ENCODE measurements around the gene GYS1.

The GYS1 gene

DNA sequence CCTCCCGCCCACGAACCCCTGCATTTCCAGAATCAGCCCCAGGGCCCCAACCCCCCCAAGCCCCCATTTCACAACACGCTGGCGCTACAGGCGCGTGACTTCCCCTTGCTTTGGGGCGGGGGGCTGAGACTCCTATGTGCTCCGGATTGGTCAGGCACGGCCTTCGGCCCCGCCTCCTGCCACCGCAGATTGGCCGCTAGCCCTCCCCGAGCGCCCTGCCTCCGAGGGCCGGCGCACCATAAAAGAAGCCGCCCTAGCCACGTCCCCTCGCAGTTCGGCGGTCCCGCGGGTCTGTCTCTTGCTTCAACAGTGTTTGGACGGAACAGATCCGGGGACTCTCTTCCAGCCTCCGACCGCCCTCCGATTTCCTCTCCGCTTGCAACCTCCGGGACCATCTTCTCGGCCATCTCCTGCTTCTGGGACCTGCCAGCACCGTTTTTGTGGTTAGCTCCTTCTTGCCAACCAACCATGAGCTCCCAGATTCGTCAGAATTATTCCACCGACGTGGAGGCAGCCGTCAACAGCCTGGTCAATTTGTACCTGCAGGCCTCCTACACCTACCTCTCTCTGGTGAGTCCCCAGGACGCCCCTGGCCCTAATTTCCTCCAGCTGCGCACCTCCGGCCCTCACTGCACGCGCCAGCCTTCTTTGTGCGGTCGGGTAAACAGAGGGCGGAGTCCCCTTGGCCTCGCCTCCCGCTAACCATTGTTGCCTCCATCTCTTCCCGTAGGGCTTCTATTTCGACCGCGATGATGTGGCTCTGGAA, 27.9 kb downstream of the GYS1 start, which contains the start of gene FTL (continued):
- no peak for TF ChIP-seq ZNF292 (tag by site-specific recombination; IDR thresholded peaks at IDR 0.05; ENCODE audit: borderline replicate concordance, low read depth)
- no peak for TF ChIP-seq ZSCAN18 (tag by site-specific recombination; IDR thresholded peaks at IDR 0.05)

GRCh38 chr19:48964205-48965039, 28.7 kb downstream of the GYS1 start:
- TF ChIP-seq ZBTB6 (tag by site-specific recombination; IDR thresholded peaks at IDR 0.05) (peak; percentile 46), ZNF843 (tag by site-specific recombination; IDR thresholded peaks at IDR 0.05) (peak; percentile 26; the same call in 1 of the 2 replicates), ZNF416 (tag by site-specific recombination; IDR thresholded peaks at IDR 0.05) (no peak), IKZF3 (tag by site-specific recombination; IDR thresholded peaks at IDR 0.05) (peak; percentile 71; the same call in 1 of the 2 replicates), ZNF398 (tag by site-specific recombination; IDR thresholded peaks at IDR 0.05) (peak; percentile 14; the same call in 1 of the 2 replicates), ZNF335 (tag by site-specific recombination; conservative IDR thresholded peaks at IDR 0.05) (peak; percentile 95), ZXDB (tag by site-specific recombination; IDR thresholded peaks at IDR 0.05) (peak; percentile 84), GLIS1 (tag by site-specific recombination; IDR thresholded peaks at IDR 0.05) (0 out of 2 replicates have a peak, but pooled peaks have one; percentile 3), ZNF837 (tag by site-specific recombination; IDR thresholded peaks at IDR 0.05) (no peak), ZNF350 (tag by site-specific recombination; IDR thresholded peaks at IDR 0.05) (no peak), GLIS2 (tag by site-specific recombination; IDR thresholded peaks at IDR 0.05) (0 out of 2 replicates have a peak, but pooled peaks have one; percentile 3), YY1 (tag by site-specific recombination; IDR thresholded peaks at IDR 0.05) (no peak), KLF10 (tag by site-specific recombination; IDR thresholded peaks at IDR 0.05) (no peak)
- TF ChIP-seq, protein P1, sequence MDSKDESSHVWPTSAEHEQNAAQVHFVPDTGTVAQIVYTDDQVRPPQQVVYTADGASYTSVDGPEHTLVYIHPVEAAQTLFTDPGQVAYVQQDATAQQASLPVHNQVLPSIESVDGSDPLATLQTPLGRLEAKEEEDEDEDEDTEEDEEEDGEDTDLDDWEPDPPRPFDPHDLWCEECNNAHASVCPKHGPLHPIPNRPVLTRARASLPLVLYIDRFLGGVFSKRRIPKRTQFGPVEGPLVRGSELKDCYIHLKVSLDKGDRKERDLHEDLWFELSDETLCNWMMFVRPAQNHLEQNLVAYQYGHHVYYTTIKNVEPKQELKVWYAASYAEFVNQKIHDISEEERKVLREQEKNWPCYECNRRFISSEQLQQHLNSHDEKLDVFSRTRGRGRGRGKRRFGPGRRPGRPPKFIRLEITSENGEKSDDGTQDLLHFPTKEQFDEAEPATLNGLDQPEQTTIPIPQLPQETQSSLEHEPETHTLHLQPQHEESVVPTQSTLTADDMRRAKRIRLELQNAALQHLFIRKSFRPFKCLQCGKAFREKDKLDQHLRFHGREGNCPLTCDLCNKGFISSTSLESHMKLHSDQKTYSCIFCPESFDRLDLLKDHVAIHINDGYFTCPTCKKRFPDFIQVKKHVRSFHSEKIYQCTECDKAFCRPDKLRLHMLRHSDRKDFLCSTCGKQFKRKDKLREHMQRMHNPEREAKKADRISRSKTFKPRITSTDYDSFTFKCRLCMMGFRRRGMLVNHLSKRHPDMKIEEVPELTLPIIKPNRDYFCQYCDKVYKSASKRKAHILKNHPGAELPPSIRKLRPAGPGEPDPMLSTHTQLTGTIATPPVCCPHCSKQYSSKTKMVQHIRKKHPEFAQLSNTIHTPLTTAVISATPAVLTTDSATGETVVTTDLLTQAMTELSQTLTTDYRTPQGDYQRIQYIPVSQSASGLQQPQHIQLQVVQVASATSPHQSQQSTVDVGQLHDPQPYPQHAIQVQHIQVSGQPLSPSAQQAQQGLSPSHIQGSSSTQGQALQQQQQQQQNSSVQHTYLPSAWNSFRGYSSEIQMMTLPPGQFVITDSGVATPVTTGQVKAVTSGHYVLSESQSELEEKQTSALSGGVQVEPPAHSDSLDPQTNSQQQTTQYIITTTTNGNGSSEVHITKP (tag by site-specific recombination; IDR thresholded peaks at IDR 0.05) = peak; percentile 63
- POLR2A ChIA-PET = interaction anchor here (0.5 to 4.2 kb wide), 11 partner anchors 10 to 471 kb away, joined by 3 to 34 read pairs (median 5); partner anchors contain the start of genes BAX, GYS1, NUCB1 and PPP1R15A
- Histone ChIP-seq H3K9me3 (ENCODE audit: control insufficient read depth, insufficient read depth, low read depth, low read length) (no peaks in the 10 kb centered on the region), H3K36me3 (ENCODE audit: control insufficient read depth in 2 of 2, insufficient read depth in 1 of 2, low read length in 2 of 2) (peaks cover 0 to 45% of the 10 kb centered on the region in 2 experiments; a peak in 2 of 3 replicates), H3K4me3 (ENCODE audit: low read depth, low read length) (no peak overlapping the region), H3K27ac (ENCODE audit: extremely low read depth, low read depth, low read length) (peak overlapping the region; percentile 82), H3K4me1 (ENCODE audit: control insufficient read depth, insufficient read depth, low read length) (peaks cover 20% of the 10 kb centered on the region)
- CTCF ChIA-PET = interaction anchor here (0.6 to 1.4 kb wide), 7 partner anchors 12 to 121 kb away, joined by 3 to 5 read pairs (median 3); partner anchors contain the start of genes GYS1, LHB and RUVBL2

Measured in HEK293 (cell line).